DMS53 treated with DMSO at 0.1 percent for 48 hours (cell line): Measurements from ENCODE around the gene FAM222B.
A peak's percentile ranks its signal among the peaks of the same experiment; 100 is the strongest.
"Not testable (repeated sequence)": the region's sequence is repeated elsewhere in the genome, so short reads cannot be mapped to it uniquely, and the experiment has no call there.

Source experiments
- DNase-seq: peaks from one replicate; lab custom pipeline; 2025; ENCODE audit not compliant: unreplicated experiment; lab: John Stamatoyannopoulos, UW

Gene FAM222B

DNA sequence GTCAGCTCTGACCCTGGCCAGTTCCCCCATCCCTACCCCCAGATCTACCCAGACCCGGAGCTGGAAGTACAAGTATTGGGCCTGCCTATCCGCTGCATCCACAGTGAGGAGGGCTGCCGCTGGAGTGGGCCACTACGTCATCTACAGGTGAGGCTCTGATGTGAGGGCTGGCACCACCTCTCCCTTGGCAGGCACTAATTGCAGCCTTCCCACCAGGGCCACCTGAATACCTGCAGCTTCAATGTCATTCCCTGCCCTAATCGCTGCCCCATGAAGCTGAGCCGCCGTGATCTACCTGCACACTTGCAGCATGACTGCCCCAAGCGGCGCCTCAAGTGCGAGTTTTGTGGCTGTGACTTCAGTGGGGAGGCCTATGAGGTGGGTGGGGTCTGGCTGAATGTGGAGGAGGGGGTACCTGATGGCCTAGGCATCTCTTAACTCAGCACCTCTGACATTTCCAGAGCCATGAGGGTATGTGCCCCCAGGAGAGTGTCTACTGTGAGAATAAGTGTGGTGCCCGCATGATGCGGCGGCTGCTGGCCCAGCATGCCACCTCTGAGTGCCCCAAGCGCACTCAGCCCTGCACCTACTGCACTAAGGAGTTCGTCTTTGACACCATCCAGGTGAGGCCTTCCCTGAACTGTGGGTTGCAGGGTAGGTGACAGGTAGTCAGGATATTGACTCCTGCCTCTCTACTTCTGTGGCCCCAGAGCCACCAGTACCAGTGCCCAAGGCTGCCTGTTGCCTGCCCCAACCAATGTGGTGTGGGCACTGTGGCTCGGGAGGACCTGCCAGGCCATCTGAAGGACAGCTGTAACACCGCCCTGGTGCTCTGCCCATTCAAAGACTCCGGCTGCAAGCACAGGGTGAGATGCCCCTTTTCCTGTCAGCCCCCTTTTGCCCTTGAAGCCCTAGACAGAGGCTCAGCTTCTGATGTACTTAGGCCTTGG, 94.5 kb downstream of the FAM222B start:
- DNase-seq = no peak

DNA sequence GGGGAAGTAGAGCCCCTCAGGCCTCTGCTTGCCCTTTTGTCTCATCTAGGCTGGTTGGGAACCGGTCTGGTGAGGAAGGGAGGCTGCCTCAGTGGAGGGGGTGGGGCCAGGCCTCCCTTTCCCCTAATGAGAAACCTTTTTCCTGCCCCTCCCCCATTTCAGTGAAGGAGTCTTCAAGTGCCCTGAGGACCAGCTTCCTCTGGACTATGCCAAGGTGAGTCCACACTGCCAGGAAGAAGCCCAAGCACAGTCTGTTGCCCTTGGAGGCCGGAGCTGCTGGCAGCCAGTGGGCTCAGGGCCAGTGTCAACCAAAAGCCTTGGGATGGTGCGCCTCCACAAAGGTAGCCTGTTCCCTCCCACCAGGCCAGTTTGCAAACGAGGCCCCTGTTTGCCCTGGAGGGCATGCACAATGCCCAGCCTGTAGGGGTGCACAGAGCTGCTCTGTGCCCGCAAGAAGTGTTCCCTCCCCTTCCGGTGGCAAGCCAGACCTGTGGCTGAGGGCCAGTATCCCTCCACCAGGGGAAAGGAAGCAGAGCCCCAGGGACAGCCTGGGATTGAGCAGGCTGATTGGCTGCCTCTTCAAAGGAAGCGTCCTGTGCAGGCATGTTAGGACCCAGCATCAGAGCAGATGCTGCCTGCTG, 95.4 kb downstream of the FAM222B start:
- no peak for DNase-seq

DNA sequence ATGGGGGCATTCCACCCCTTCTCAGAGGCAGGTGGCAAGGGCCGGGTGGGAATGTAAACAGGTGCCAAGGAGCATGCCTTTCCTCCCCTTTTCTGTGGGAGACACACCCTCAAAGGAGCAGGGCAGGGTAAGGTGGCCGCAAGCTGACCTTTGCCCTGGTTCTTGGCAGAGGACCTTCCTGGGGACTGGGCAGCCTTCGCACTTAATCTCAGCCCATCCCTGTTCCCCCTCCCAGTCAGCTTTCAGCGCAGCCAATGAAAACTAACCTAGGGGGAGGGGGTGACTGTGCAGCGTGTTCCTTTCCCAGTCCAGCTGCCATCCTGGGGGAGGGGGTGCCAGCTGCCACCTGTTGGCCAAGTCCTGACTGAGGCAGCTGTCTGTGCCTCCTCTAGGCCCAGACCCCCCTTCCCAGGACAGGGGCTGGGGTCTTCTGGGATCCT, 96.0 kb downstream of the FAM222B start:
- DNase-seq = peak; percentile 59

DNA sequence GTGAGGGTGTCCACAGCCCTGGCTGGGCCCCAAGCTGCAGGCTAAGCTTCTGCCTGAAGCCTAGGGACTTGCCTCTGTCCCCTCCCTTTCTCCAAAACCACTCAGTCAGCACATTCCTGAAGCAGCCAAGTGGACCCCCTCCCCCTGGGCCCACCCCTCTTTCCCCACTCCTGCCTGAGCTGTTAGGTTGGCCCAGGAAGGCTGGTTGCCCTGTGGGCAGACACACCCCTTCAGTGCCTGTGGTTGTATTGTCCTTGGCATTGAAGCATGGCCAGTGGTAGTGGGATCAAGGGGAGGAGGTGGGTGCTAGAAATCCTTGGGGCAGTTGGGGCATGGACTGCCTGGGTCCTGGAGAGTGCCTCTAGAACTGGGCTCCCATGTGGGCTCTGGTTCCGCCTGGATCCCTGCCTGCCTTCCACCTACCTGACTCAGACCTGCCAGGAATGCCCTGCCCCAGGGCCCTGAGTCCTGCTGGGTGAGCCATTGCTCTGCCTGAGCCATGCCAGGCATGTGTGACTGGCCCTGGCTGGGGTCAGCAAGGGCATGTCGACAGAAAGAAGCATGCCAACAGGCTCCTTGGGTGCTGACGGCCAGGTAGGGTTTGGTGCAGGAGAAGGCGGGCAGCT, 96.7 kb downstream of the FAM222B start:
- no peak for DNase-seq

DNA sequence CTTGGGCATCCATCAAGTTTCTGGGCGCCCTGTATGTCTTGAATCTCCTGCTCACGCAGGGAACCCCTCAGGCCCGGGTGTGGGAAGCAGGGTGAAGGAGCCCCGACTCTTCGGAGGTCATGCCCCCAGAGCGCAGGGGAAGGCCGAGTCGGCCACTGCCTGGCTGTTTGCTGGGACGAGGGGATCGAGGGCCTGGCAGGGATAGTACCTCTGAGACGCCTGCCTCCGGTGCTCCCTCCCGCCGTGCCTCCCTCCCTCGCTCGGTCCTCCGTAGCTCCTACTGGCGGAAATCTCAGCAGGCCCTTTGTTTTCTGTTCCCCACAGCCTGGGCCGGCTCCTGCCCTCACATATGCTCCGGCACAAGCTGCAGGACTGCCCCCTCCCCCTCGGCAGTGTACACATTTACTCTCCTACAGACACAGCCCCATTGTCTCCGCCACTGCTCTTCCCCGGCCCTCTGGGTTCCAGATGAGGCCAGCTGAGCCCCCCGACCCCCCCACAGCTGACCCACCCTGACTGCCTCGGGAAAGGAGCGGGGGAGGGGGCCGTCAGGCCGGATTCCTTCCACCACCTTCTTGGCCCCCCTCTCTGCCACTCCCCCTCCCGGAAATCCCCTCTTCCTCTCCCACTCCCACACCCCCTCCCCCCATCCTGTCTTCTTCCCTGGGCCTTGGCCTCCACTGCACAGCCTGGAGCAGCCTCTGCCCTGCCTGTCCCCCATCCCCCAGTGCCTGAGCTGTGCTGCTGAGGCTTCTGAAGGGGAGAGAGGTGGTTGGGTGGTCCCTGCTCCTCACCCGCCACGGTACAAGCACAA, 97.4 kb downstream of the FAM222B start:
- DNase-seq = no peak

DNA sequence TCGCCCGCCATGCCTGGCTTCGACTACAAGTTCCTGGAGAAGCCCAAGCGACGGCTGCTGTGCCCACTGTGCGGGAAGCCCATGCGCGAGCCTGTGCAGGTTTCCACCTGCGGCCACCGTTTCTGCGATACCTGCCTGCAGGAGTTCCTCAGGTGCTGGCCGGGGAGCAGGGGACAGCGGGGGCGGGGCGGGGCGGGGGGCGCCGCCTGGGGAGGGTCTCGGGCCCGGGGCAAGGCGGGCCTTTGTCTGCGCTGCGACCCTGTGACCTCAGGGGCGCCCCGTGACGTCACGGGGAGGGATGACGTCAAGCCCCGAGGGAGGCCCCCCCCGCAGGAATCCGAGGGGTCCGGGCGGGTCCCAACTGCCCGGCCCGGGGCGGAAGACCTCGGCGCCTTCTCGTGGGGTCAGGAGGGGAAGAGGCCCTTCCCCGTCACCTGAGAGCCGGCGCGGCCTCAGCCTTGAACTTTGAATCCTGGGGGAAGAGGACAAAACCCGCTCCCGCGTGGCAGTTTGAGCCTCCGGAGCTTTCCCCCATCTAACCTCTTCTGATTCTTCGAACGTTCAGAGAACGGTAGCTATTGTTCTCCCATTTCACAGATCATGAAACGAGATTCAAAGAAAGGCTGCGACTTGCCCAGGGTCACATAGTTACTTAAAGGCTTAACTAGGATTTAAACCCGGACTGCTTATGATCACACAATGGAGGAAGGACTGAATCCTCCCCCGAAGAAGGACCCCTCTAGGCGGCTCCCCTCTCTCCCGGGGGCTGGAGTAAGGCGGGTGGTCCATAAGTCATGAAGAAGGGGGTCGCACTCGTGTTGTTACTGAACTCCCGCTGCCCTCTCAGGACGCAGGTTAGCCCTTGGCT, 98.3 kb downstream of the FAM222B start:
- no peak for DNase-seq

DNA sequence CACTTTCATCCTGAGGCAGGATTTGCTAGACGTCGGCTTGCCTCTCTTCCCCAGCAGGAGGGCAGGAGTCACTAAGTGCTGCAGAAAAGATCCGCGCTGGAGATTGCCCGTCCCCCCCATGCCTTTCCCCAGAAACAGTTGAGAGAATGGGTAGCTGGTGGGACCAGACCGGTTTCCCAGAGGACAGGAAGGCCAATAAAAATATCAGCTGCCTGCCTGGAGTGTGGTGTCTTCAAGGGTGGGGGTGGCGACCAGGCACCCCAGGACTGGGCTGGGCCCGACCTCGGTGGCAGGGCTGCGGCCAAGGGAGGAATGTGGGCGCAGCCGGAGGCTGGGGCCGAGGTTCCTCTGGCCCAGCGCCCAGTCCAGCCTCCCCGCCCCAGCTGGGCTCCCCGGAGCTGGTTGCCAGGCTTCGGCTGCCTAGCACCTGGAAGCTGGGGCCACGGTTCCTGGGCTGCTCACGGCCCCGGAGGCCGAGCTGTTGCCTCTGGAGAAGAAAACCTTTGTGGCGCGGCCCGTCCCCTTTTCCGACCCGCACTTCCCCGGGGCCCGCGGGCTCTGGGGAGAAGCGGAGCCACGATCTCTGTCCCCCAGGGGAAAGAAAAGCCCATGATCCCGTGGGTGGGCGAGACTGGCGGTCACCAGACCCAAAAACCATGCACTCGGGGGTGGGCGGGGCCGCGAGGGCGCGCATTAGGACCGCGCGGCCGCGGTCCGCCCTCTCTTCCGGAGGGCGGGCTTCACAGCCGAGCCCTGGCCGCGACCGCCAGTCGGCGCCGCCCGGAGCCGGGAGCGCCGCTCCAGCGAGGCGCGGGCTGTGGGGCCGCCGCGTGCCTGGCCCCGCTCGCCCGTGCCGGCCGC, 99.1 kb downstream of the FAM222B start, which contains the start of gene TRAF4:
Gene TRAF4, plus strand, starts transcription at position 769 of the 861 bp plus-strand sequence. CDS start 102 bp downstream, outside the sequence.
- peak; percentile 61 for DNase-seq

DNA sequence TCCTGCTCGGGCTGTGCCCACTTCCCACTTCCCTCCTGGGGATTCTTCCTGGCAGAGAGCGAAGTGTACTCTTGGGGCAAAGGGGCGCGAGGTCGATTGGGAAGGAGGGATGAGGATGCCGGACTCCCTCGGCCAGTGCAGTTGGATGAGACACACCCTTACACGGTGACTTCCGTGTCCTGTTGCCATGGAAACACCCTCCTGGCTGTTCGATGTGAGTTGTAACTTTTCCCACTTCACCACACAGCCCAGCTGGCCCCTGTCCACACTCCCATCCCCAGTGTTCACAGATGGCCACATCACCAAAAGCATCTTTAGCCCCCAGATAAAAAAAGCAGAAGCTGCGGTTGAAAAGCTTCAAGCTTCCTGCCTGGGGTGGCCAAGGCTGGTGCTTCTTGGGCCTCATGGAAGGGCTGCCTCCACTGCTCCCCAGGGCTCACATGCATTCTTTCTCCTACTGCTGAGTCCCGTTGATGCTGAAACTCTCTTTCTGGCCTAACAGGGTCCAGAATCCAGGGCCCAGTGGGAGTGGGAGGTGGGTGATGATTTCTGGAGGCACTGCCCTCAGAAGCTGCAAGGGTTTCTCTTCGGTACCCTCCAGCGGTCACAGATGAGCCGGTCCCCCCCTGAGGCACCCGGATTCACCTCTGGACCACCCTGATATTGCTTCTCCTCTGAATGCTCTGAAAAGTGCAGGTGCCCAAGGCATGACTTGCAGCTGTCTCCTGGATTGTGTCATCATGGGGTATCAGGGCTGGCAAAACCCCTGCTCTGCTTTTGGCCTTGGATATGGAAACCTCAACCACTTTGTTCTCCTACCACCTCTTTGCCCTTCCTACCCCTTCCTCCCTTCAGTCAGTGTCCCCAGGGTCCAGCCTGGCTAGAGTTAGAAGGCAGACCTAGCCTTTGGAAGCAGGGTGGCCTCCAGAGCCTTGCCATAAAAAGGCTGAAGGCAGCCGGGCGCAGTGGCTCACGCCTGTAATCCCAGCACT, 100.9 kb downstream of the FAM222B start:
- DNase-seq = no peak

DNA sequence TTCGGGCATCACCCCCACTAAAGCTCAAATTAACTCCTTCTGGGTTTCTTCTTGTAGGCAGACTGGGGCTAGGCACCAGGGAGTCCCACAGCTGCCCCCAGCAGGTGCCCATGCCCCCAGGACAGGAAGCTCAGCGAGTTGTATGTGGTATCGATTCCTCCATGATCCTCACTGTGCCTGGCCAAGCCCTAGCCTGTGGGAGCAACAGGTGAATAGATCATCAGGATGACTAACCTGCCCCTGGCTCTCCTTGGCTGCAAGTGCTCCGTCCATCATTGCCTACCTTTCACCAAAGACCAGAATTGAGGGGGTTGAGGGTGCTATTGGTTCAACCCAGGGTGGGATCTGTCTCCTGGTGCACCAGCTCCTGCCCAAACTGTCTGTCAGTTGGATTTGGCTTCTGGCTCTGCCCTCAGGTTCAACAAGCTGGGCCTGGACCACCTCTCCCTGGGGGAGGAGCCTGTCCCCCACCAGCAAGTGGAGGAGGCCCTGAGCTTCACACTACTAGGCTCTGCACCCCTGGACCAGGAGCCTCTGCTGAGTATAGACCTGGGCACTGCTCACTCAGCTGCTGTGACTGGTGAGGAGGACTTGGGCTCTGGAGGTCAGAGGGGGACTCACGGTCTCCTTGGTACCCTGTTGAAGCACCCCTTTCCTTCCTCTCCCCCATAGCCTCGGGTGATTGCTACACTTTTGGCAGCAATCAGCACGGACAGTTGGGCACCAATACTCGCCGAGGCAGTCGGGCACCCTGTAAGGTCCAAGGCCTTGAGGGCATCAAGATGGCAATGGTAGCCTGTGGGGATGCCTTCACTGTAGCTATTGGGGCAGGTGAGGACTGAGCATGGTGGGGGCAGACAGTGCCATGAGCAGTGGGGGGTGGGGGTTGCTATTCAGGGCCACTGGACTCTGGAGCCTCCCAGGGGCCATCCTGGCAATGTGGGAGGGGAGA, 101.9 kb downstream of the FAM222B start:
- no peak for DNase-seq

DNA sequence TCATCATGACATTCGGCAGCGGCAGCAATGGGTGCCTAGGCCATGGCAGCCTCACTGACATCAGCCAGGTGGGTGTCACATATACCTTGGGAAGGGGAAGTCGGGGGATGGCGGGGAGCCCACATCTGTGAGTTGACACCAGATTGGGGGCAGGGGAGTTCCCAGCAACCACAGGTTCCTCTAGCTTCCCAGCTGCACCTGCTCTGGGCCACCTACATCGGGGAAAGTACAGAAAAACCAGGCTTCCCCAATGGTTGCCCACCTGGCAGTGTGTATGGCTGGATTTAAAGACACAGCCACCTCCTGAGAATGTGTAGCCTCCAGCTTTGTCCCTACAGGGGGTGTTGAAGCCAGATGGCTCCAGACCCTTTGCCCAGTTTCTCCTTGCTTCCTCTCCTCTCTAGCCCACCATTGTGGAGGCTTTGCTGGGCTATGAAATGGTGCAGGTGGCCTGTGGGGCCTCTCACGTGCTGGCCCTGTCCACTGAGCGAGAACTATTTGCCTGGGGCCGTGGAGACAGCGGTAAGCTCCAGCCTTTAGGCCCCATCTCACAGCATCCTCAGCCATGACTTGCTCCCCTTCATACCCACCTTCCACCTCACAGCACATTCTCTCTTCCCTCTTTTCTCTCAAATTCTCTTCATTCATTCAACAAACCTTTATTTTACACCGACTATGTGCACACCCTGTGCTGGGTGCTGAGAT, 103.8 kb downstream of the FAM222B start:
- DNase-seq = no peak

DNA sequence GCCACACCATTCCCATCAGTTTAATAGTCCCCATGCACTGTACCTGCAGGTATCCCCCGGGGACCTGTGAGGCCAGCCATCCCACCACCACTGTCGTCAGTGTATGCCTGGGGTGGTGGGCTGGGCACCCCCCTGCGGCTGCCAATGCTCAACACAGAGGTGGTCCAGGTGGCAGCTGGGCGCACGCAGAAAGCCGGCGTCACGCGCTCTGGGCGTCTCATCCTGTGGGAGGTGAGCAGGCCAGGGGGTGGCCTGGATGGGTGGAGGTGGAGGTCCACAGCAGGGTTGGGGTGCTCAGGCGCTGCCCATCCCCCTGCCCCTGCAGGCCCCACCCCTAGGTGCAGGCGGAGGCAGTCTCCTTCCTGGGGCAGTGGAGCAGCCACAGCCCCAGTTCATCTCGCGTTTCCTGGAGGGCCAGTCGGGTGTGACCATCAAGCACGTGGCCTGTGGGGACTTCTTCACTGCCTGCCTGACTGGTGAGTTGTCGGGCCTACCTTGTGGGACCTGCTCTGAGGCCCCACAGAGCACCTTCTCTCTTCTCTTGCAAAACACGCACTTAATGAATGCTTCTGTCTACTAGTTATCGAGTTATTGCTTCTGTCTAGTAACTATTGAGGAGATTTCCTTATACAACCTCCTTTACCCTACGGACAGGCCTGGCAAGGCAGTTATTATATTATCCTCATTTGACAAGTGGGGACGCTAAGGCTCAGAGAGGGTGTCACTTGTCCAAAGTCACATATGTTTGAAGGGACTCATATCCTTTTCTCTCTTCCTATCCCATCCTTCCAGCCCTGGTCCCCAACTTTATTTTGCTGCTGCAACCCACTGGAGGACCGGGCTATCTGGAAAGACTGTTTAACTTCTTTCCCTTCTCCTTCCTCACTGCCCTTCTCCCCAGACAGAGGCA, 104.6 kb downstream of the FAM222B start:
- DNase-seq = no peak

DNA sequence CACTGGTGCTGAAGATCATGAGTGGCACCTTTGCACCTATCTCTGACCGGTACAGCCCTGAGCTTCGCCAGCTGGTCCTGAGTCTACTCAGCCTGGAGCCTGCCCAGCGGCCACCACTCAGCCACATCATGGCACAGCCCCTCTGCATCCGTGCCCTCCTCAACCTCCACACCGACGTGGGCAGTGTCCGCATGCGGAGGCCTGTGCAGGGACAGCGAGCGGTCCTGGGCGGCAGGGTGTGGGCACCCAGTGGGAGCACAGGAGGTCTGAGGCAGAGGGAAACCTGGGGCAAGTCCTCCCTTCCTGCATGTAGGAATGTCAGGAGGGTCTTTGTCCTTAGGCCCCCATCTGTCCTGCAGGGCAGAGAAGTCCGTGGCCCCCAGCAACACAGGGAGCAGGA, 105.3 kb downstream of the FAM222B start:
- no peak for DNase-seq

DNA sequence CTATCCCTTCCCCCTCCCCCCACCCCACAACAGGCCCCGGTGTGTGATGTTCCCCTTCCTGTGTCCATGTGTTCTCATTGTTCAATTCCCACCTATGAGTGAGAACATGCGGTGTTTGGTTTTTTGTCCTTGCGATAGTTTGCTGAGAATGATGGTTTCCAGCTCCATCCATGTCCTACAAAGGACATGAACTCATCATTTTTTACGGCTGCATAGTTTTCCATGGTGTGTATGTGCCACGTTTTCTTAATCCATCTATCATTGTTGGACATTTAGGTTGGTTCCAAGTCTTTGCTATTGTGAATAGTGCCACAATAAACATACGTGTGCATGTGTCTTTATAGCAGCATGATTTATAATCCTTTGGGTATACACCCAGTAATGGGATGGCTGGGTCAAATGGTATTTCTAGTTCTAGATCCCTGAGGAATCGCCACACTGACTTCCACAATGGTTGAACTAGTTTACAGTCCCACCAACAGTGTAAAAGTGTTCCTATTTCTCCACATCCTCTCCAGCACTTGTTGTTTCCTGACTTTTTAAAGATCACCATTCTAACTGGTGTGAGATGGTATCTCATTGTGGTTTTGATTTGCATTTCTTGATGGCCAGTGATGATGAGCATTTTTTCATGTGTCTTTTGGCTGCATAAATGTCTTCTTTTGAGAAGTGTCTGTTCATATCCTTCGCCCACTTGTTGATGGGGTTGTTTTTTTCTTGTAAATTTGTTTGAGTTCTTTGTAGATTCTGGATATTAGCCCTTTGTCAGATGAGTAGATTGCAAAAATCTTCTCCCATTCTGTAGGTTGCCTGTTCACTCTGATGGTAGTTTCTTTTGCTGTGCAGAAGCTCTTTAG, 106.4 kb downstream of the FAM222B start:
- DNase-seq = not testable (repeated sequence)

DNA sequence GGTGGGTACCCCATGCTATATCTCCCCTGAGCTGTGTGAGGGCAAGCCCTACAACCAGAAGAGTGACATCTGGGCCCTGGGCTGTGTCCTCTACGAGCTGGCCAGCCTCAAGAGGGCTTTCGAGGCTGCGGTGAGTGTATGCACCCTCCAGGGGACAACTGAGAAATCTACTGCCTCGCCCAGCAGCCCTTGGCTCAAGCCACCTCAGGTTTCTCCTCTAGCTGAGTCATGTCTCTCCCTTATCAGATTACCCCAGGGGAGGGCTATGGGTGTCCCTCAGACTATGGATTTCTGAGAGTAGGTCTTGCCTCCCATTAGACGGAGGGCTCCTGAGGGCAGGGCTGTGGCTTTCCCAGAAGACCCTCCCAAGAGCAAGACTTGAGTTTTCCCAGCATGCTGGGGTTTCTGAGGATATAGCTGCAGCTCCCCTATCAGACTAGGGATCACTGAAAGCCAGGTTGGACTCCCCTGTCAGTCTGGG, 107.3 kb downstream of the FAM222B start:
- DNase-seq = no peak
